RWPE2 (cell line): ENCODE measurements around the gene MZT2B.
A peak's percentile ranks its signal among the peaks of the same experiment; 100 is the strongest.
"Not testable (repeated sequence)": the region's sequence is repeated elsewhere in the genome, so short reads cannot be mapped to it uniquely, and the experiment has no call there.

Experiments
- ATAC-seq: fragments of 200-7000 bp; cut with Tn5 transposase; 3 replicates; pipeline ENCODE4 v1.9.1; 2021; ENCODE audit warnings: low read depth
- DNase-seq: peaks from one replicate; pipeline ENCODE4 v3.0.0-alpha.2; 2020; ENCODE audit warnings: low spot score
- H3K27ac ChIP-seq: fragments of 450-650 bp; 2 replicates; pipeline ENCODE4 v1.5.1; 2017; ENCODE audit warnings: mild to moderate bottlenecking; ENCODE audit not compliant: poor library complexity, severe bottlenecking
- H3K27me3 ChIP-seq: fragments of 250-450 bp; sonication (Bioruptor Pico); 2 replicates; pipeline ENCODE4 v1.5.1; 2021; ENCODE audit warnings: mild to moderate bottlenecking, moderate library complexity; ENCODE audit not compliant: insufficient read depth, poor library complexity, severe bottlenecking
- H3K36me3 ChIP-seq: fragments of 250-450 bp; sonication (Bioruptor Pico); 2 replicates; pipeline ENCODE4 v1.5.1; 2020; ENCODE audit warnings: low read depth, mild to moderate bottlenecking, moderate library complexity
- H3K4me1 ChIP-seq: fragments of 250-450 bp; sonication (Bioruptor Pico); 2 replicates; pipeline ENCODE4 v1.5.1; 2021; ENCODE audit warnings: mild to moderate bottlenecking, moderate library complexity; ENCODE audit not compliant: insufficient read depth, poor library complexity, severe bottlenecking
- H3K4me3 ChIP-seq: fragments of 250-450 bp; sonication (Bioruptor Pico); 2 replicates; pipeline ENCODE4 v1.5.1; 2021; ENCODE audit warnings: mild to moderate bottlenecking, moderate library complexity; ENCODE audit not compliant: severe bottlenecking
- H3K9me3 ChIP-seq: fragments of 250-450 bp; sonication (Bioruptor Pico); 2 replicates; pipeline ENCODE4 v1.5.1; 2021; ENCODE audit warnings: mild to moderate bottlenecking, moderate library complexity; ENCODE audit not compliant: severe bottlenecking
- CTCF ChIP-seq: fragments of 450-650 bp; IDR thresholded peaks from one replicate; pipeline ENCODE4 v1.5.1; 2017; ENCODE audit warnings: mild to moderate bottlenecking, moderate library complexity; ENCODE audit not compliant: poor library complexity, severe bottlenecking

The MZT2B gene

GRCh38 chr2:130181325-130181879 lies 660 bp upstream of the MZT2B start, which contains the start of gene SMPD4:
Gene SMPD4, minus strand, starts transcription at chr2:130181602. Its CDS starts 5,010 bp downstream, at chr2:130176592.
- ATAC-seq = peak; percentile 62
- H3K4me3 ChIP-seq = peak within 1 kb of the TSS; percentile 96
- H3K9me3 ChIP-seq = no peaks in the 10 kb centered on the region
- H3K36me3 ChIP-seq = peaks cover 6% of the 10 kb centered on the region
- H3K4me1 ChIP-seq = peaks cover 6% of the 10 kb centered on the region
- no peak for TF ChIP-seq CTCF
- peak; percentile 94 for DNase-seq
- H3K27me3 ChIP-seq = no peaks in the 10 kb centered on the region
- peak within 1 kb of the TSS; percentile 63 for H3K27ac ChIP-seq

- not testable (repeated sequence) for H3K27me3 ChIP-seq, H3K36me3 ChIP-seq, H3K9me3 ChIP-seq, H3K4me1 ChIP-seq, DNase-seq
- Histone ChIP-seq H3K27ac (peak overlapping the region; percentile 63), H3K4me3 (peak overlapping the region; percentile 96)
- 0 out of 3 replicates have a peak, but pooled peaks have one; percentile 6 for ATAC-seq
These were observed 907 bp downstream of the MZT2B start for GRCh38 chr2:130182826-130183511.

GRCh38 chr2:130183512-130184373 lies 1.7 kb downstream of the MZT2B start:
- H3K4me1 ChIP-seq = peaks cover 6% of the 10 kb centered on the region
- H3K4me3 ChIP-seq = no peak overlapping the region
- no peak for DNase-seq
- no peaks in the 10 kb centered on the region for H3K27me3 ChIP-seq
- peak overlapping the region; percentile 63 for H3K27ac ChIP-seq
- no peak for TF ChIP-seq CTCF
- H3K36me3 ChIP-seq = peaks cover 5% of the 10 kb centered on the region; the same call in 1 of the 2 replicates
- H3K9me3 ChIP-seq = no peaks in the 10 kb centered on the region
- ATAC-seq = no peak

- H3K36me3 ChIP-seq = no peaks in the 10 kb centered on the region
- TF ChIP-seq CTCF = no peak
- no peak overlapping the region for H3K27ac ChIP-seq
- no peak for DNase-seq
- peaks cover under 1% of the 10 kb centered on the region for H3K4me1 ChIP-seq
- H3K4me3 ChIP-seq = no peak overlapping the region
- ATAC-seq = no peak
- no peaks in the 10 kb centered on the region for H3K9me3 ChIP-seq
- no peaks in the 10 kb centered on the region for H3K27me3 ChIP-seq
These were observed 3.4 kb downstream of the MZT2B start for GRCh38 chr2:130185436-130185835.

- no peaks in the 10 kb centered on the region for H3K4me1 ChIP-seq
- no peak overlapping the region for H3K27ac ChIP-seq
- ATAC-seq (no peak), DNase-seq (no peak)
- no peak for TF ChIP-seq CTCF
- H3K36me3 ChIP-seq = no peaks in the 10 kb centered on the region
- H3K4me3 ChIP-seq = no peak overlapping the region
- no peaks in the 10 kb centered on the region for H3K9me3 ChIP-seq
- no peaks in the 10 kb centered on the region for H3K27me3 ChIP-seq
These were observed 3.8 kb downstream of the MZT2B start for GRCh38 chr2:130185896-130186295.
